IgD-negative memory B cell (primary cell): Measurements from ENCODE around the gene PGBD2. TPM values are rescaled to one million over a fixed set of nuclear protein-coding genes. Genes with fewer than 3 reads are reported as not detected.
"Not testable (repeated sequence)": the region's sequence is repeated elsewhere in the genome, so short reads cannot be mapped to it uniquely, and the experiment has no call there.

ENCODE experiments used
- H3K27ac Mint-ChIP-seq, 3 donors: one replicate each; pipeline ENCODE4 v1.8.0; 2020 to 2022; ENCODE audit warnings: mild to moderate bottlenecking in 3 of 3, mixed read lengths in 3 of 3, moderate library complexity in 1 of 3
- H3K27me3 Mint-ChIP-seq: one replicate; pipeline ENCODE4 v1.8.0; 2021; ENCODE audit warnings: mixed read lengths
- H3K36me3 Mint-ChIP-seq: one replicate; pipeline ENCODE4 v1.8.0; 2020; ENCODE audit warnings: mild to moderate bottlenecking, mixed read lengths
- H3K4me1 Mint-ChIP-seq, 3 donors: one replicate each; pipeline ENCODE4 v1.8.0; 2020 to 2022; ENCODE audit warnings: mixed read lengths in 3 of 3, mild to moderate bottlenecking in 1 of 3
- H3K4me3 Mint-ChIP-seq, 4 donors: one replicate each; pipeline ENCODE4 v1.8.0; 2020 to 2022; ENCODE audit warnings: mild to moderate bottlenecking in 4 of 4, mixed read lengths in 4 of 4, moderate library complexity in 3 of 4
- H3K9me3 Mint-ChIP-seq, 3 donors: one replicate each; pipeline ENCODE4 v1.8.0; 2020 to 2021; ENCODE audit warnings: mixed read lengths in 3 of 3, mild to moderate bottlenecking in 1 of 3
- polyA plus RNA-seq: library from polyadenylated mRNA; unstranded; fragments of 300-500 nt; fragmentation: Illumina TruSeq; gene quantifications from one replicate; pipeline ENCODE4 v1.2.3, GENCODE V29; 2021

PGBD2 gene
- polyA plus RNA-seq, 1 donor from 2014 or later = 16.9 TPM

DNA sequence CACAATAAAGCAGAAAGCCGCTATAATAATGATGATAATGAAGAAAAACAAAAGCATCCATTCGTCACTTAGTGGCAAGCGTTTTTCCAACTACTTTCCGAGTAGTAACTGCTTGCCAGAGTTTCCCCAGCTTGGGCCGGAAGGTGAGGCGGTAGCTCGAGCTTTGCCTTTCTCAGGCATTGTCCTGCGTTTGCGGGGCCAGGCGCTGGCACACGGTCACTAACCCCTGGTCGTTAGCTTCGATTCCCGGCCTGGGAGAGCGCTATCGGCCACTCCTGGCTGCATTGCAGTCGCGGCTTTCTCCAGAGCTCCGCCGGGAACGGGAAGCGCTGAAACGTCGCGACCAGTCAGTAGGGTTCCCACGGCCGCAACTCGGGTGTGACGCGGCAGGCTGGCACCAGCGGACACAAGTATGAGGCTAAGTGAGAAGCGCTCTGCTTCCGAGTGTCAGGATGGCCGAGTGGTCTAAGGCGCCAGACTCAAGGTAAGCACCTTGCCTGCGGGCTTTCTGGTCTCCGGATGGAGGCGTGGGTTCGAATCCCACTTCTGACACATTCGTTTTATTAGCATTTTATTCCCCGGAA lies 32.5 kb upstream of the PGBD2 start:
- peaks cover 0 to 5% (median 0%) of the 10 kb centered on the region in 3 donors for H3K9me3 Mint-ChIP-seq
- peak overlapping the region; percentile 91 to 100 (median 96) for H3K4me3 Mint-ChIP-seq
- H3K36me3 Mint-ChIP-seq = no peaks in the 10 kb centered on the region
- H3K27me3 Mint-ChIP-seq = peaks cover 5% of the 10 kb centered on the region
- peak overlapping the region; percentile 99 to 100 (median 99) for H3K27ac Mint-ChIP-seq
- H3K4me1 Mint-ChIP-seq = peaks cover 12 to 32% (median 20%) of the 10 kb centered on the region in 3 donors

GRCh38 chr1:248873993-248874533 lies 32.0 kb upstream of the PGBD2 start:
- peaks cover 12 to 32% (median 20%) of the 10 kb centered on the region in 3 donors for H3K4me1 Mint-ChIP-seq
- peaks cover 0 to 5% (median 0%) of the 10 kb centered on the region in 3 donors for H3K9me3 Mint-ChIP-seq
- H3K4me3 Mint-ChIP-seq = peak overlapping the region; percentile 91 to 100 (median 96)
- peak overlapping the region; percentile 99 to 100 (median 99) for H3K27ac Mint-ChIP-seq
- no peaks in the 10 kb centered on the region for H3K36me3 Mint-ChIP-seq
- peaks cover 5% of the 10 kb centered on the region for H3K27me3 Mint-ChIP-seq

- no peak overlapping the region for H3K4me3 Mint-ChIP-seq
- H3K4me1 Mint-ChIP-seq = peaks cover 15 to 34% (median 18%) of the 10 kb centered on the region in 3 donors
- no peak overlapping the region for H3K27ac Mint-ChIP-seq
- H3K9me3 Mint-ChIP-seq = no peaks in the 10 kb centered on the region
- no peaks in the 10 kb centered on the region for H3K27me3 Mint-ChIP-seq
- no peaks in the 10 kb centered on the region for H3K36me3 Mint-ChIP-seq
These were observed 24.8 kb upstream of the PGBD2 start for GRCh38 chr1:248881261-248881660.

DNA sequence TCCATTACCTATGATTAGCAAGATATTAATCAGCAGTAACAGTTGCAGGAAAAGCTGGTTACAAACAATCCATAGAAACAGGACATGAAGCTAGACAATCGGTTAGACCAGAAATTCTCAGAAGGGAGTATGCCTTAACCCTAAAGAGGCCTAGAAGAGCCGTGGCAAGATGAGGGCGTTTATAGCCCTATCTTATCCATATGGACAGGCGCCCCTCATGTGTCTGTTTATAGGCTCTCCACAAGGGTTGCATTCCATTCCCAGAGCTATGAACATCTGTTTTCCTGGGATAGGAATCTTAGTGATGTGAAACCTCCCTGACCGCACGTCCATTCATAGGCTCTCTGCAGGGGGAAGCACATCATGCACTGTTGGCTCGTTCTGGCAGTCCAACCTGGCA lies 23.6 kb upstream of the PGBD2 start:
- H3K27ac Mint-ChIP-seq, H3K36me3 Mint-ChIP-seq, H3K4me3 Mint-ChIP-seq, H3K27me3 Mint-ChIP-seq, H3K9me3 Mint-ChIP-seq: not testable (repeated sequence)
- peaks cover 20 to 27% (median 23%) of the 10 kb centered on the region in 3 donors for H3K4me1 Mint-ChIP-seq

- Mint-ChIP-seq H3K27ac (no peak overlapping the region), H3K36me3 (no peaks in the 10 kb centered on the region), H3K4me1 (peaks cover 20 to 27% (median 23%) of the 10 kb centered on the region in 3 donors), H3K27me3 (no peaks in the 10 kb centered on the region), H3K9me3 (no peaks in the 10 kb centered on the region), H3K4me3 (peak overlapping the region in 1 of 4 donors; percentile 51)
These were observed 21.3 kb upstream of the PGBD2 start for GRCh38 chr1:248884632-248885295.

GRCh38 chr1:248885646-248886045 lies 20.4 kb upstream of the PGBD2 start:
- H3K27ac Mint-ChIP-seq = peak overlapping the region in 2 of 3 donors; percentile 9 to 11
- peaks cover 20 to 27% (median 23%) of the 10 kb centered on the region in 3 donors for H3K4me1 Mint-ChIP-seq
- H3K36me3 Mint-ChIP-seq = no peaks in the 10 kb centered on the region
- no peaks in the 10 kb centered on the region for H3K9me3 Mint-ChIP-seq
- H3K4me3 Mint-ChIP-seq = peak overlapping the region in 2 of 4 donors; percentile 51 to 65
- H3K27me3 Mint-ChIP-seq = no peaks in the 10 kb centered on the region

DNA sequence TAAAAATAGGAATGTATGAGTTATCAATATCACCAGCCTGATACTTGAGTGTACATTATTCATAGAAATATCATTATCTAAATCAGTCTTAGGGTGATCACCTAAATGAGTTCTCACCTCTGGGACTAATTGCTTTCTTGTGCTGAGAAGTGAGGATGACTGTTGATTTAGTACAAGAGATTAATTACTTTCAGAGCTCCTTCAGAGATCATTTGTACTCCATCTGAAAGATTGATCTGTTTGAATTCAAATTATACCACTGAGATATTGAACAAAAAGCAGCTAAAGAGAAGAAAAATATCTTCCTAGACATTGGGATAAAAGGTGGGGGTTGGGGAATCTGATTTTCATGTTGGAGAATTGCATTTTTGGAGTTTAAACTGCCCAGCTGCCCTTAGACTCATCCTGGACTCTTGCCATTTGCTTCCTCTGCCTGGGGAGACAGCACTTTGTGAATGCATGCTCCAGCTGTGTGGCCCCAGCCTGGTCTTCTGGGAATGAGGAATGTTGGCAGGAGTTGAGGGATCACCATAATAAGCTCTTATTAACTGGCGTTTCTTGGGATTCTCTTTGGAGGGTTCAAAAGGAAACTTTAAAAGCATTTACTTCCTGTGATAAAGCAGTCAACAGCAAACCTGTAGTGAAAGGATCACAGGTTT lies 19.7 kb upstream of the PGBD2 start:
- H3K36me3 Mint-ChIP-seq = no peaks in the 10 kb centered on the region
- peak overlapping the region in 2 of 4 donors; percentile 64 to 65 for H3K4me3 Mint-ChIP-seq
- no peaks in the 10 kb centered on the region for H3K9me3 Mint-ChIP-seq
- no peaks in the 10 kb centered on the region for H3K27me3 Mint-ChIP-seq
- H3K27ac Mint-ChIP-seq = peak overlapping the region in 1 of 3 donors; percentile 11
- H3K4me1 Mint-ChIP-seq = peaks cover 20 to 27% (median 23%) of the 10 kb centered on the region in 3 donors

DNA sequence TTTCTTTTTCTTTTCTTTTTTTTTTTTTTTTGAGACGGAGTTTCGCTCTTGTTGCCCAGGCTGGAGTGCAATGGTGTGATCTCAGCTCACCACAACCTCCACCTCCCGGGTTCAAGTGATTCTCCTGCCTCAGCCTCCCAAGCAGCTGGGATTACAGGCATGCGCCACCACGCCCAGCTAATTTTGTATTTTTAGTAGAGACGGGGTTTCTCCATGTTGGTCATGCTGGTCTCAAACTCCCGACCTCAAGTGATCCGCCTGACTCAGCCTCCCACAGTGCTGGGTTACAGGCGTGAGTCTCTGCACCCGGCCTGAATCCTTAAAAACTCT lies 16.2 kb upstream of the PGBD2 start:
- not testable (repeated sequence) for H3K27ac Mint-ChIP-seq, H3K9me3 Mint-ChIP-seq, H3K4me3 Mint-ChIP-seq, H3K36me3 Mint-ChIP-seq, H3K27me3 Mint-ChIP-seq
- H3K4me1 Mint-ChIP-seq = peaks cover 17 to 20% (median 17%) of the 10 kb centered on the region in 3 donors

DNA sequence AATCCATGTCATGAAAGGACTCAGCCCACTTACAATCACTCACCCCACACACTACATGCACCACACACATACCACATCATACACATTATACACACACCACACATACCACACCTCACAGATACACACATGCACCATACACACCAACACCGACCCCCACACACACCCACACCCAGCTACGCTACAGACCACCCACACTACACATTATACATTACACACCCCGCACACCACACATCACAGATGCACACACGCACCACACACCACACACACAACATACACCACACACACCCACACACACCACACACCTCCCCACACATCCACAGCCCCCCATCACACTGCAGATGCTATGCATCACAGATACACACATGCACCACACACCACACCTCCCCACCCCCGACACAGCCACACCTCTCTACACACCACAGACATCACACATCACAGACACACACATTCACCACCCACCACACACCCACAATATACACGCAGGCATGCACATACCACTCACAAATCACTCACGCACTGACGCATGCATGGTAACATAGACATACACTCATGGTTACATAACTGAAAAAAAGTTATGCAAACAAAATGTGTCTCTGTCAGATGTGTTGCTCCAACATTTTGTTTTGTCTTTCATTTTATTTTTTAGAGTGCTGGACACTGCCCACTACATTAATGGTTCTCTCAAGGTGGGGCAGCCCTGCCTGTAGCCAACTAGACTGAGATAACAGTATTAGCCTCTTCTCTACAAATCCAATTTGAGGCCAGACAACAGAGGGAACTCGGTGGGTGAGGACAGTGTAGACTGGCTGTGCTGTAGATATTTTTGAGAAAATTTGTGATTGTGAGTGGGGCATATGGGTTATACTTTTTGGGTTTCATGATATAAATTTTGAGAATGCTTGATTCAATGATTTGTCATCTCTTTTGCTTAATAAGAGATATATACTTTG lies 15.2 kb upstream of the PGBD2 start:
- Mint-ChIP-seq H3K4me1 (peaks cover 8 to 12% (median 11%) of the 10 kb centered on the region in 3 donors), H3K27ac (no peak overlapping the region), H3K27me3 (peaks cover 4% of the 10 kb centered on the region), H3K9me3 (no peaks in the 10 kb centered on the region), H3K36me3 (no peaks in the 10 kb centered on the region), H3K4me3 (no peak overlapping the region)

- H3K4me1 Mint-ChIP-seq = peaks cover 0 to 3% (median 2%) of the 10 kb centered on the region in 3 donors
- no peaks in the 10 kb centered on the region for H3K36me3 Mint-ChIP-seq
- no peaks in the 10 kb centered on the region for H3K9me3 Mint-ChIP-seq
- peaks cover 6% of the 10 kb centered on the region for H3K27me3 Mint-ChIP-seq
- H3K4me3 Mint-ChIP-seq = no peak overlapping the region
- H3K27ac Mint-ChIP-seq = no peak overlapping the region
These were observed 14.3 kb upstream of the PGBD2 start for GRCh38 chr1:248891758-248892157.

DNA sequence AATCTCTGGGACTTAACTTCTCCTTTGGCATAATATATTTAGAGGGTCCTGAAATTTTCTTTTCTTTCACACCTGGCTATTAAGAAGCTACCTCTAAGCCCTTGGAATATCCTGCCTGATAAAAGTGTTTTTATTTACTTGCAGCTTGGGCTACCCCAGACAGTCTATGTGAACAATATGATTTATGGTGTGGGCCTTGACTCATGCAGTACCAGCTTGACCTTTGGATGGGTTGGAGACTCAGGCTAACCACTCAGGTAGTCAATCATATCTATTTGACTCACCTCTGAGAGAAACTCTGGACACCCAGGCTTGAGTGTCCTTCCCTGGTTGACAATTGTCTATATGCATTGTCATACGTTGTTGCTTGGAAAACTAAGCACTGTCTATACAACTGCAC lies 13.4 kb upstream of the PGBD2 start:
- Mint-ChIP-seq H3K9me3 (no peaks in the 10 kb centered on the region), H3K36me3 (no peaks in the 10 kb centered on the region), H3K27me3 (peaks cover 6% of the 10 kb centered on the region), H3K4me3 (no peak overlapping the region), H3K4me1 (peaks cover 0 to 2% (median 0%) of the 10 kb centered on the region in 3 donors), H3K27ac (no peak overlapping the region)

GRCh38 chr1:248894837-248895236 lies 11.2 kb upstream of the PGBD2 start:
- Mint-ChIP-seq H3K9me3 (no peaks in the 10 kb centered on the region), H3K27me3 (peaks cover 8% of the 10 kb centered on the region), H3K36me3 (no peaks in the 10 kb centered on the region), H3K4me3 (no peak overlapping the region), H3K4me1 (peaks cover 0 to 2% (median 0%) of the 10 kb centered on the region in 3 donors), H3K27ac (no peak overlapping the region)

DNA sequence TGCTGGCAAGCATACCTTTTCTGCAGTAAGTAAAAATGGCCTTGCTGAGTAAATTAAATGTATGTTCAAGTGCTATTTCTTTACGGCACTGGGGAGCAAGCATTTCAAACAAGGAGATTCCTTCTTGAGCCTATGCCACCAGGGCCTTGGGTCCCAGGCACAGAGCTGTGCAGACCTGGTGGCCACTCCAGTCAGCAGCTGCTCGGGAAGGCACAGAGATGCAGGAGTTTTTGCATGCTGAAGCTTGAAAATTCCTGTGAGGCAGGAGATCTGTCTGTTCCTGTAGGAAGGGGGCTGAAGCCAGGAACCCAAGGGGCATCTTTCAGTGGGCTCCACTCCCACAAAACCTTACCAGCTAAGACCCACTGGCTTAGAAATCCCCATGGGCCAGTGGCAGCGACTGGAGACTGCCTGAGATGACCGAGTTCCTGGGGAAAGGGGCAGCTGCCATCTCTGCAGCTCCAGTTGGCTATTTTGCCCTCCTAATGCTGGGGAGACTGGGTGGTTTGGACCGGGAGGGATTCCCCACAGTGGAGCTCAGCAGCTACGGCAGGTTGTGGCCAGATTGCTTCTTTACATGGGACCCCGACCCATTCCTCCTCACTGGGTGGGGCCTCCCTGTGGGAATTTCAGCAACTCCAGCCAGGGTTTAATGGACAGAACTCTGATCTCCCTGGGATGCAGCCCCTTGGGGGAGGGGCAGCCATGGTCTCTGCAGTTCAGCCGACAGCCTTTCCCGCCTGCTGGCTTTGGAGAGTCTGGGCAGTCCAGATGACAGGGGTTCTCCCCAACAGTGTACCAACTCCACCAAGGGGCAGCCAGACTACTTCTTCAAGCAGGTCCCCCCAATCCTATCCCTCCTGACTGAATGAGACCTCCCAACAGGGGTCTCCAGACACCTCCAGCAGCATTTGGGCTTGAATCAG lies 8.4 kb upstream of the PGBD2 start:
- Mint-ChIP-seq H3K36me3 (no peaks in the 10 kb centered on the region), H3K27me3 (peaks cover 8% of the 10 kb centered on the region), H3K27ac (no peak overlapping the region), H3K4me1 (peaks cover 0 to 2% (median 0%) of the 10 kb centered on the region in 3 donors), H3K4me3 (no peak overlapping the region), H3K9me3 (no peaks in the 10 kb centered on the region)

- Mint-ChIP-seq H3K9me3 (no peaks in the 10 kb centered on the region), H3K36me3 (no peaks in the 10 kb centered on the region), H3K27ac (no peak overlapping the region), H3K4me3 (peak overlapping the region in 1 of 4 donors; percentile 32), H3K4me1 (peaks cover 0 to 4% (median 4%) of the 10 kb centered on the region in 3 donors), H3K27me3 (peaks cover 4% of the 10 kb centered on the region)
These were observed 5.4 kb upstream of the PGBD2 start for GRCh38 chr1:248900637-248901036.
